Natural killer cell (primary cell): ENCODE data around the gene EGFR. TPM values are rescaled to one million over a fixed set of nuclear protein-coding genes. Genes with fewer than 3 reads are reported as not detected.

Experiments
- ATAC-seq, 3 donors: fragments of 150-1000 bp in 2 of 3; fragments of 200-7000 bp in 1 of 3; cut with Tn5 transposase; 1 replicate in 1 of 3; 2 replicates in 2 of 3; pipeline ENCODE4 v1.10.0; 2021; ENCODE audit warnings: mild to moderate bottlenecking in 2 of 3, moderate library complexity in 2 of 3
- DNase-seq, 2 donors: peaks; one replicate each; pipeline versions ENCODE4 v3.0.0 to v3.0.0-alpha.2; 2013 to 2021; ENCODE audit warnings: mixed read lengths in 1 of 2
- H3K27ac ChIP-seq: one replicate; pipeline ENCODE4 v1.5.1; 2013; ENCODE audit warnings: mild to moderate bottlenecking, low read length
- H3K27me3 ChIP-seq: one replicate; pipeline ENCODE4 v1.6.1; 2013; ENCODE audit warnings: low read length; ENCODE audit not compliant: control insufficient read depth, insufficient read depth
- H3K36me3 ChIP-seq: one replicate; pipeline ENCODE4 v1.6.1; 2013; ENCODE audit warnings: low read length; ENCODE audit not compliant: control insufficient read depth, insufficient read depth
- H3K4me1 ChIP-seq: one replicate; pipeline ENCODE4 v1.6.1; 2013; ENCODE audit warnings: low read length; ENCODE audit not compliant: control insufficient read depth, insufficient read depth
- H3K4me3 ChIP-seq: one replicate; pipeline ENCODE4 v1.5.1; 2013; ENCODE audit warnings: low read length
- H3K9me3 ChIP-seq: one replicate; pipeline ENCODE4 v1.6.1; 2013; ENCODE audit warnings: low read length; ENCODE audit not compliant: control insufficient read depth, insufficient read depth
- H3K27ac Mint-ChIP-seq, 2 donors: one replicate each; pipeline ENCODE4 v1.8.0; 2022; ENCODE audit warnings: mild to moderate bottlenecking in 2 of 2, mixed read lengths in 2 of 2, moderate library complexity in 1 of 2
- H3K27me3 Mint-ChIP-seq, 2 donors: one replicate each; pipeline ENCODE4 v1.8.0; 2022; ENCODE audit warnings: low read depth in 2 of 2, mixed read lengths in 2 of 2
- H3K36me3 Mint-ChIP-seq: one replicate; pipeline ENCODE4 v1.8.0; 2022; ENCODE audit warnings: mixed read lengths
- H3K4me1 Mint-ChIP-seq, 2 donors: one replicate each; pipeline ENCODE4 v1.8.0; 2022; ENCODE audit warnings: mixed read lengths in 2 of 2
- H3K4me3 Mint-ChIP-seq: one replicate; pipeline ENCODE4 v1.8.0; 2022; ENCODE audit warnings: mild to moderate bottlenecking, moderate library complexity, mixed read lengths
- H3K9me3 Mint-ChIP-seq, 2 donors: one replicate each; pipeline ENCODE4 v1.8.0; 2022; ENCODE audit warnings: mixed read lengths in 2 of 2
- WGBS: methylation state at CpG from one replicate; pipeline ENCODE4 v1.1.7; 2013; ENCODE audit warnings: missing lambda C conversion rate; ENCODE audit not compliant: insufficient coverage; 5-methylcytosine and 5-hydroxymethylcytosine counted together
- intact Hi-C: fragments of 100-400 bp; cut with micrococcal nuclease; formaldehyde crosslinking; loops from one replicate; pipeline ENCODE4 v1.14.2; 2022
- total RNA-seq, 4 donors: library from RNA; stranded (reverse); fragments of 120-200 nt in 1 of 4; gene quantifications; one replicate each; pipeline versions ENCODE4 v1.2.3 to v1.2.4, GENCODE V29; 2013 to 2022
- TF ChIP-seq, protein P1 (sequence below): fragments of 200-600 bp; IDR thresholded peaks from one replicate; pipeline ENCODE4 v1.8.0; 2022; ENCODE audit warnings: antibody characterized with exemption

The EGFR gene
- total RNA-seq, 3 donors from 2014 or later (not counting 1 experiment from before 2014, with no cell fraction given), result not detected

- intact Hi-C loops, result no loop called here
- ATAC-seq (no peak), DNase-seq (no peak)
- Histone ChIP-seq H3K4me3 (no peak overlapping the region), H3K36me3 (no peaks in the 10 kb centered on the region), H3K9me3 (no peaks in the 10 kb centered on the region), H3K4me1 (no peaks in the 10 kb centered on the region), H3K27me3 (no peaks in the 10 kb centered on the region), H3K27ac (no peak overlapping the region)
- Mint-ChIP-seq H3K27me3 (peaks cover 15% of the 10 kb centered on the region in 2 donors), H3K36me3 (no peaks in the 10 kb centered on the region), H3K27ac (no peak overlapping the region), H3K4me3 (no peak overlapping the region), H3K9me3 (peaks cover 0 to 2% of the 10 kb centered on the region in 2 donors), H3K4me1 (no peaks in the 10 kb centered on the region)
- WGBS, result 73% methylated on average over 7 of the region's 7 CpGs
- TF ChIP-seq, protein P1, sequence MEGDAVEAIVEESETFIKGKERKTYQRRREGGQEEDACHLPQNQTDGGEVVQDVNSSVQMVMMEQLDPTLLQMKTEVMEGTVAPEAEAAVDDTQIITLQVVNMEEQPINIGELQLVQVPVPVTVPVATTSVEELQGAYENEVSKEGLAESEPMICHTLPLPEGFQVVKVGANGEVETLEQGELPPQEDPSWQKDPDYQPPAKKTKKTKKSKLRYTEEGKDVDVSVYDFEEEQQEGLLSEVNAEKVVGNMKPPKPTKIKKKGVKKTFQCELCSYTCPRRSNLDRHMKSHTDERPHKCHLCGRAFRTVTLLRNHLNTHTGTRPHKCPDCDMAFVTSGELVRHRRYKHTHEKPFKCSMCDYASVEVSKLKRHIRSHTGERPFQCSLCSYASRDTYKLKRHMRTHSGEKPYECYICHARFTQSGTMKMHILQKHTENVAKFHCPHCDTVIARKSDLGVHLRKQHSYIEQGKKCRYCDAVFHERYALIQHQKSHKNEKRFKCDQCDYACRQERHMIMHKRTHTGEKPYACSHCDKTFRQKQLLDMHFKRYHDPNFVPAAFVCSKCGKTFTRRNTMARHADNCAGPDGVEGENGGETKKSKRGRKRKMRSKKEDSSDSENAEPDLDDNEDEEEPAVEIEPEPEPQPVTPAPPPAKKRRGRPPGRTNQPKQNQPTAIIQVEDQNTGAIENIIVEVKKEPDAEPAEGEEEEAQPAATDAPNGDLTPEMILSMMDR, result no peak
Measured at GRCh38 chr7:55122263-55122662, 103.4 kb downstream of the EGFR start.

GRCh38 chr7:55124989-55125875 lies 106.4 kb downstream of the EGFR start:
- H3K27me3 Mint-ChIP-seq, result peaks cover 15 to 23% of the 10 kb centered on the region in 2 donors
- H3K9me3 ChIP-seq, result no peaks in the 10 kb centered on the region
- no peaks in the 10 kb centered on the region for H3K36me3 Mint-ChIP-seq

GRCh38 chr7:55127135-55127551 lies 108.3 kb downstream of the EGFR start:
- Histone ChIP-seq H3K4me1 (no peaks in the 10 kb centered on the region), H3K27ac (no peak overlapping the region), H3K4me3 (no peak overlapping the region), H3K36me3 (no peaks in the 10 kb centered on the region), H3K27me3 (no peaks in the 10 kb centered on the region), H3K9me3 (no peaks in the 10 kb centered on the region)
- no peaks in the 10 kb centered on the region for H3K36me3 Mint-ChIP-seq
- H3K9me3 Mint-ChIP-seq, result peaks cover 0 to 2% of the 10 kb centered on the region in 2 donors
- H3K27ac Mint-ChIP-seq, result no peak overlapping the region
- no peak for ATAC-seq
- TF ChIP-seq, protein P1, result no peak
- H3K4me1 Mint-ChIP-seq, result no peaks in the 10 kb centered on the region
- H3K27me3 Mint-ChIP-seq, result peaks cover 12 to 23% of the 10 kb centered on the region in 2 donors
- WGBS, result 85% methylated on average over 2 of the region's 3 CpGs
- DNase-seq, result no peak
- intact Hi-C loops, result no loop called here
- no peak overlapping the region for H3K4me3 Mint-ChIP-seq

More at GRCh38 chr7:55124989-55125875, 106.4 kb downstream of the EGFR start:
- WGBS, result 86% methylated on average over 12 of the region's 12 CpGs
- TF ChIP-seq, protein P1, result no peak
- no peak overlapping the region for H3K27ac Mint-ChIP-seq
- Histone ChIP-seq H3K27ac (no peak overlapping the region), H3K27me3 (no peaks in the 10 kb centered on the region), H3K36me3 (no peaks in the 10 kb centered on the region), H3K4me3 (no peak overlapping the region), H3K4me1 (no peaks in the 10 kb centered on the region)
- intact Hi-C loops, result no loop called here
- H3K4me1 Mint-ChIP-seq, result no peaks in the 10 kb centered on the region
- no peak overlapping the region for H3K4me3 Mint-ChIP-seq
- H3K9me3 Mint-ChIP-seq, result peaks cover 0 to 2% of the 10 kb centered on the region in 2 donors
- ATAC-seq (no peak), DNase-seq (no peak)
